Left ventricle myocardium inferior (tissue), 1 donor: ENCODE measurements around the gene CERS6. TPM values are rescaled to one million over a fixed set of nuclear protein-coding genes. Genes with fewer than 3 reads are reported as not detected.

Experiments used
- DNase-seq: peaks from one replicate; pipeline ENCODE4 v3.0.0-alpha.2; 2020
- H3K27ac ChIP-seq: fragments of 200-600 bp; replicated peaks from 2 replicates; pipeline ENCODE4 v1.8.0; 2021
- H3K27me3 ChIP-seq: fragments of 200-600 bp; 2 replicates; pipeline ENCODE4 v1.8.0; 2021; ENCODE audit warnings: low read depth
- H3K36me3 ChIP-seq: fragments of 200-600 bp; 2 replicates; pipeline ENCODE4 v1.8.0; 2021
- H3K4me1 ChIP-seq: fragments of 200-600 bp; 2 replicates; pipeline ENCODE4 v1.8.0; 2021
- H3K4me3 ChIP-seq: fragments of 200-600 bp; 2 replicates; pipeline ENCODE4 v1.8.0; 2021; ENCODE audit warnings: mild to moderate bottlenecking, moderate library complexity
- H3K9me3 ChIP-seq: fragments of 200-600 bp; replicated peaks from 2 replicates; pipeline ENCODE4 v1.8.0; 2021
- CTCF ChIP-seq: fragments of 200-600 bp; IDR thresholded peaks from 2 replicates; pipeline ENCODE4 v1.8.0; 2021; ENCODE audit warnings: antibody characterized with exemption, mild to moderate bottlenecking, borderline replicate concordance
- intact Hi-C: fragments of 100-400 bp; cut with micrococcal nuclease; formaldehyde crosslinking; loops from one replicate; pipeline ENCODE4 v1.11.0; 2022
- total RNA-seq: library from RNA; stranded (reverse); fragmentation: NEBNext Ultra II Directional; extraction: Animal tissue kit (Norgen Biotek cat#: 25700); gene quantifications from one replicate; pipeline ENCODE4 v1.2.1, GENCODE V29; 2021
- donor health status: DM: no; HTN: yes; CAD: no; lungs with severe emphysema.

Gene CERS6
- total RNA-seq, 1 donor from 2014 or later = 68.9 TPM

- no peak for TF ChIP-seq CTCF
- H3K27ac ChIP-seq = peak overlapping the region; percentile 79
- H3K4me1 ChIP-seq = peaks cover 84% of the 10 kb centered on the region
- intact Hi-C loops = no loop called here
- no peaks in the 10 kb centered on the region for H3K36me3 ChIP-seq
- peak; percentile 31 for DNase-seq
- no peak overlapping the region for H3K4me3 ChIP-seq
- no peaks in the 10 kb centered on the region for H3K9me3 ChIP-seq
- no peaks in the 10 kb centered on the region for H3K27me3 ChIP-seq
Measured at GRCh38 chr2:168734199-168734760, 278.2 kb downstream of the CERS6 start.

- Histone ChIP-seq H3K9me3 (no peaks in the 10 kb centered on the region), H3K27me3 (no peaks in the 10 kb centered on the region), H3K27ac (peak overlapping the region; percentile 30), H3K36me3 (no peaks in the 10 kb centered on the region), H3K4me1 (peaks cover 81% of the 10 kb centered on the region), H3K4me3 (no peak overlapping the region)
- DNase-seq = no peak
- no peak for TF ChIP-seq CTCF
- intact Hi-C loops = no loop called here
Measured at GRCh38 chr2:168736649-168737445, 280.8 kb downstream of the CERS6 start.

- peaks cover 82% of the 10 kb centered on the region for H3K4me1 ChIP-seq
- intact Hi-C loops = no loop called here
Measured at GRCh38 chr2:168738062-168738461, 282.0 kb downstream of the CERS6 start.

GRCh38 chr2:168740360-168740759, 284.3 kb downstream of the CERS6 start:
- H3K4me3 ChIP-seq = no peak overlapping the region
- no peak for TF ChIP-seq CTCF
- no peak for DNase-seq
- intact Hi-C loops = no loop called here
- H3K27ac ChIP-seq = no peak overlapping the region
- peaks cover 64% of the 10 kb centered on the region for H3K4me1 ChIP-seq
- no peaks in the 10 kb centered on the region for H3K36me3 ChIP-seq
- no peaks in the 10 kb centered on the region for H3K9me3 ChIP-seq
- H3K27me3 ChIP-seq = no peaks in the 10 kb centered on the region

More at GRCh38 chr2:168738062-168738461, 282.0 kb downstream of the CERS6 start:
- H3K36me3 ChIP-seq = no peaks in the 10 kb centered on the region
- no peak for DNase-seq
- TF ChIP-seq CTCF = no peak
- H3K27ac ChIP-seq = no peak overlapping the region
- no peaks in the 10 kb centered on the region for H3K9me3 ChIP-seq
- no peaks in the 10 kb centered on the region for H3K27me3 ChIP-seq
- no peak overlapping the region for H3K4me3 ChIP-seq

GRCh38 chr2:168740788-168741187, 284.7 kb downstream of the CERS6 start:
- H3K4me3 ChIP-seq = no peak overlapping the region
- no peak for TF ChIP-seq CTCF
- H3K27ac ChIP-seq = no peak overlapping the region
- intact Hi-C loops = no loop called here
- H3K27me3 ChIP-seq = no peaks in the 10 kb centered on the region
- peaks cover 60% of the 10 kb centered on the region for H3K4me1 ChIP-seq
- H3K9me3 ChIP-seq = no peaks in the 10 kb centered on the region
- H3K36me3 ChIP-seq = no peaks in the 10 kb centered on the region
- no peak for DNase-seq
